Thyroid gland (tissue), 4 donors: ENCODE results near the gene PASK.

ENCODE experiments used
- POLR2A ChIP-seq, 2 donors: fragments of 450-650 bp; IDR thresholded peaks; one replicate each; pipeline ENCODE4 v1.6.1; 2017; ENCODE audit warnings: antibody characterized with exemption in 2 of 2, mild to moderate bottlenecking in 2 of 2, moderate library complexity in 1 of 2
- TF ChIP-seq, protein P1 (sequence below), 6 experiments: fragments of 200-600 bp in 3 of 6; fragments of 450-650 bp in 3 of 6; sonication (generic) in 3 of 6; IDR thresholded peaks; one replicate each; pipeline ENCODE4 v1.5.1; 2016 to 2019; ENCODE audit warnings: antibody characterized with exemption in 6 of 6, mild to moderate bottlenecking in 2 of 6, inconsistent platforms in 1 of 6, moderate library complexity in 1 of 6

DNA sequence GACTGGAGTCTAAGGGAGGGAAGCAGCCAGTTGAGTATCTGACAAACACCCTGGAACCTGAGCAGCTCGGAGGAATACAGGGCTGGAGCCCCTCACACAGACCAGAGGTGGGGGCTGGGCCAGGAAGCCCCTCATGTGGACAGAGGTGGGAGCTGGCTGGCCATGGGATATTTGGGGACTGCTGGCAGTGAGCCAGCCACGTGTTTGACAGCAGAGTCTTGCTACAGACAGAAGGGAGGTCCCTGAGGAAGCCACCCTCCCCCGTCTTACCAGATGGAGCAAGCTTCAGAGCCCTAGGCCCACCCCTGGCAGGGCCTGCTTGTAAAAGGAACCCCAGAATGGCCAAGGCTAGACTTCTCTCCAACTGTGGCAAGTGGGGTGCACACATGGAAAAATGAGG, 43.6 kb downstream of the PASK start:
- TF ChIP-seq, protein P1, sequence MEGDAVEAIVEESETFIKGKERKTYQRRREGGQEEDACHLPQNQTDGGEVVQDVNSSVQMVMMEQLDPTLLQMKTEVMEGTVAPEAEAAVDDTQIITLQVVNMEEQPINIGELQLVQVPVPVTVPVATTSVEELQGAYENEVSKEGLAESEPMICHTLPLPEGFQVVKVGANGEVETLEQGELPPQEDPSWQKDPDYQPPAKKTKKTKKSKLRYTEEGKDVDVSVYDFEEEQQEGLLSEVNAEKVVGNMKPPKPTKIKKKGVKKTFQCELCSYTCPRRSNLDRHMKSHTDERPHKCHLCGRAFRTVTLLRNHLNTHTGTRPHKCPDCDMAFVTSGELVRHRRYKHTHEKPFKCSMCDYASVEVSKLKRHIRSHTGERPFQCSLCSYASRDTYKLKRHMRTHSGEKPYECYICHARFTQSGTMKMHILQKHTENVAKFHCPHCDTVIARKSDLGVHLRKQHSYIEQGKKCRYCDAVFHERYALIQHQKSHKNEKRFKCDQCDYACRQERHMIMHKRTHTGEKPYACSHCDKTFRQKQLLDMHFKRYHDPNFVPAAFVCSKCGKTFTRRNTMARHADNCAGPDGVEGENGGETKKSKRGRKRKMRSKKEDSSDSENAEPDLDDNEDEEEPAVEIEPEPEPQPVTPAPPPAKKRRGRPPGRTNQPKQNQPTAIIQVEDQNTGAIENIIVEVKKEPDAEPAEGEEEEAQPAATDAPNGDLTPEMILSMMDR (IDR thresholded peaks at IDR 0.05), result no peak
- TF ChIP-seq POLR2A (IDR thresholded peaks at IDR 0.05), result no peak
